Peyer's patch (tissue), 4 donors: ENCODE data around the gene RSPH10B2.
"Not testable (repeated sequence)": the region's sequence is repeated elsewhere in the genome, so short reads cannot be mapped to it uniquely, and the experiment has no call there.

Experiments used
- CTCF ChIP-seq, 6 experiments: fragments of 450-650 bp in 4 of 6; fragments of 200-600 bp in 2 of 6; sonication (generic) in 1 of 6; IDR thresholded peaks; one replicate each; pipeline ENCODE4 v1.5.1; 2017 to 2019; ENCODE audit warnings: antibody characterized with exemption in 6 of 6, mild to moderate bottlenecking in 3 of 6, moderate library complexity in 1 of 6
- POLR2A ChIP-seq, 2 donors: fragments of 450-650 bp; IDR thresholded peaks; one replicate each; pipeline ENCODE4 v1.5.1; 2017; ENCODE audit warnings: antibody characterized with exemption in 2 of 2, mild to moderate bottlenecking in 2 of 2, moderate library complexity in 2 of 2

- TF ChIP-seq CTCF, POLR2A (IDR thresholded peaks at IDR 0.05): not testable (repeated sequence)
Observed at GRCh38 chr7:6843654-6844053, 89.8 kb downstream of the RSPH10B2 start.
